Stromal cell of bone marrow (primary cell): ENCODE results near the gene TNNI3.

ENCODE experiments used
- DNase-seq: peaks from one replicate; pipeline ENCODE4 v3.0.0-alpha.2; 2012; ENCODE audit warnings: low read depth

The TNNI3 gene

DNA sequence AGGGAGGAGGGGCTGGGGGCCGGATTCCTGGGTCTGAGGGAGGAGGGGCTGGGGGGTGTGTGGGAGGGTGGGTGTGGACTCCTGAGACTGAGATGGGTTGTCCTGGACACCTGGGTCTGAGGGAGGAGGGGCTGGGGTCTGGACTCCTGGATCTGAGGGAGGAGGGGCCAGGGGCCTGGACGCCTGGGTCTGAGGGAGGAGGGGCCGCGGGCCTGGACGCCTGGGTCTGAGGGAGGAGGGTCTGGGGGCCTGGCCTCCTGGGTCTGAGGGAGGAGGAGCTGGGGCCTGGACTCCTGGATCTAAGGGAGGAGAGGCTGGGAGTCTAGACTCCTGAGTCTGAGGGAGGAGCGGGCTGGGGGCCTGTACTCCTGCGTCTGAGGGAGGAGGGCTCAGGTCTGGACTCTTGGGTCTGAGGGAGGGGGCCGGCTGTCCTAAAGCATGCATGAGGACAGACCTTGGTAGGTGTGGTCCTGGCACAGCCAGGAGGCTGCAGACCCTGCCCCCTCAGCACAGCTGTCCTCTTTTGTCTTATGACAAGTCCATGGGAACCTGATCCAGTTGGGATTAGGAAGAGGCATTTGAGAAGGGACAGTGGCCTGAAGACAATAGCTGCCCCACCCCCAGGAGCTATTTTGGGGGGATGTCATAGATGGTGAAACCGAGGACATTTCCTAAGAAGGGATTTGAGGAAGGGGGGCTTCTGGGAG is 9.8 kb downstream of the TNNI3 start:
- no peak for DNase-seq

DNA sequence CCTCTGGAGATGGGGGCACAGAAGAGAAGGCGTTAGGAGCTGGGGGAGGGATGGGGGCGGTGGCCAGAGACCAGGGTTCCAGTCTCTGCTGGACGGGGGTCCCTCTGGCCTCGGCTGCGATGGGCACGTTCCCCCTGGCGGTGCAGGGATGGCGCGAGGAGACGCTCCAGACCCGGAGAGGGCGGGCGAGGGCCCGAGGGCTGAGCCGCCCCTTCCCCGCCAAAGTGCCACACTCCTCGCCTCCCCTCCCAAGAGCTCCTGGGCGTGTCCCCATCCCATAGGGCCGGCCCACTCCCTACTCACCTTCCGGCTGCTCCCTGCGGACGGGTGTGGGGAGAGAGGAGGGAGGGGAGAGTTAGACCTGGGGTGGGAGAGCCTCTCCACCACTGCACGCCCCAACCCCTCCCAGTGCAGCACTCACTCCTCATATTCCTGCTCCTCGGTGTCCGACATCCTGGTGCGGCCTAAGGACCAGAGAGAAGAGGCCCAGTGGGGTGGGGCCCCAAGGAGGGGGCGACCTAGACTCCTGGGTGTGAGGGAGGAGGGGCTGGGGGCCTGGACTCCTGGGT is 10.7 kb downstream of the TNNI3 start:
- no peak for DNase-seq

DNA sequence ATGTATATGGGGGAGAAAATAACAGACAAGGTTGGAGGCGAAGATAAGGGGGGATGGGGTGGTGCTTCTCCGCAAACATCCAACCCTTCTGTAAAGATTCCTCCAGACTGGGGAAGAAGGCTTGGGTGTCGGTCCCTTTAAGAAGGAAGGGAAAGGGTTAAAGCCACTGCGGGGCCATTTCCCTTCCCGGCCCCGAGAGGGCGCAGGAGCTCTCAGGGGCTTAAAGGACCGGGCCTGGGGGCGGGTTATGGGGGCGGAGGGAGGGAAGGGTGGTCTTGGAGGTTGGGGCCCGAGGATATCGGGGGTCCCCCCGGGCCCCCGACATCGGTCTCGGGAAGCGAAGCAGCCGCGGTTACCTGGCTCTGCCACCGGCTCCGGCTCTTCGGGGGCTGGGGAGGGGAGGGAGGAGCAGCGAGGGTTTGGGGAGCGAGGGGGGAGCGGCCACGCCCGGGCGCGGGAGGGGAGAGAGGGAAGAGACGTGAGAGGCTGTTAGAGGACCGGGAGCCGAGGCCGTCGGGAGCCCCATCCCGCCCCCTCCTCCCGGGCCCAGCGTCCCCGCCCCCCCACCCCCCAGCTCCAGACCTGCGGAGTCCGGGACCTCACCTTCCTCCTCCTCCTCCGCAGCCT is 11.3 kb downstream of the TNNI3 start:
- DNase-seq, result no peak

GRCh38 chr19:55145232-55145631 is 12.3 kb downstream of the TNNI3 start:
- no peak for DNase-seq

DNA sequence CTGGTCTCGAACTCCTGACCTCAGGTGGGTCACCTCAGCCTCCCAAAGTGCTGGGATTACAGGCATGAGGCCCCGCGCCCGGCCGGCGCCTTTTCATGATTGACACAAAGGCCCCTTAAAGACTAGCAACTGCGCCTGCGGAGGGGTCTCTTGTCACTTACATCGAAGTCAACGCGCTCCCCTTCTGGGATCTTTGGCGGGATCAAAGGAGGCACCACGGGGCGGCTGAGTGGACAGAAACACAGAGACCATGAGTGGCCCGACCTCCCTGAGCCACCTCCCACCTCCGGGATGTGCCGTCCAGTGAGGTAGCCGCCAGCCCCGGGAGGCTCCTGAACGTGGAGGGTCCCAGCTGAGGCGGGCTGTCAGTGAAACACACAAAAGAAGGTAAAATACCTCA is 15.8 kb downstream of the TNNI3 start:
- no peak for DNase-seq

DNA sequence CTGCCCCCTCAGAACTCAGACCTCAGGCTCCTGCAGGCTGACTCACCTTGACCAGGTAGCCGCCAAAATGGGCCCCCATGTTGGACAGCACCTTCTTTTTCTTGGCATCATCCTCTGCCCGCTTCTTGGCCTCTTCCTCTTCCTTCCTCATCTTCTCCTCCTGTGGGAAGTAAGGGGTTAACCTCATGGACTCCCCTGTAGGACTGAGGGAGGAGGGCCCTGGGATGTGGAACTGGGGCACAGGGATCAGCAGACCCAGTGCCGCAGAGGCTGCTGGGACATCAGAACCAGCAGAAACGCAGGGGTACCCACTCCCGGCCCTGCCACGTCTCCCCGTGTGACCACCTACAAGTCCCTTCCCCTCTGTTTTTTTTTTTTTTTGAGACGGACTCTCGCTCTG is 19.6 kb downstream of the TNNI3 start:
- no peak for DNase-seq

- no peak for DNase-seq
Measured at GRCh38 chr19:55136399-55137102, 21.0 kb downstream of the TNNI3 start.

- DNase-seq, result no peak
Measured at GRCh38 chr19:55134736-55135135, 22.8 kb downstream of the TNNI3 start.

- DNase-seq, result no peak
Measured at GRCh38 chr19:55133639-55134444, 23.7 kb downstream of the TNNI3 start.

- DNase-seq, result no peak
Measured at GRCh38 chr19:55132453-55133129, 24.9 kb downstream of the TNNI3 start.

DNA sequence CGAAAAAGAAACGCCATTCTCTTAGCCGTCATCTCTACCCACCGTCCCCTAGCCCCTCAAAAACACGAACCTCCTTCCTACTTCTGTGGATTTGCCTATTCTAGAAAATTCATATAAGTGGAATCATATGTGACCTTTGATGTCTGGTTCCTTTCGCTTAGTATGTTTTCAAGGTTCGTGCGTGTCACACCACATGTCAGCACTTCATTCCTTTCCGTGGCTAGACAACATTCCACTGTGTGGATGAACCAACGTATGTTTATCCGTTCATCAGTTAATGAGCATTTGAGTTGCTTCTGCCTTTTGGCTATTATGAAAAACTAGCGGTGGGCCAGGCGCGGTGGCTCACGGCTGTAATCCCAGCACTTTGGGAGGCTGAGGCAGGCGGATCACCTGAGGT is 26.1 kb downstream of the TNNI3 start:
- no peak for DNase-seq

- no peak for DNase-seq
Measured at GRCh38 chr19:55119053-55119452, 38.5 kb downstream of the TNNI3 start.

- DNase-seq, result peak; percentile 22
Measured at GRCh38 chr19:55118401-55118991, 39.0 kb downstream of the TNNI3 start.

GRCh38 chr19:55117663-55118391 is 39.7 kb downstream of the TNNI3 start:
- DNase-seq, result peak; percentile 99

GRCh38 chr19:55116859-55117662 is 40.5 kb downstream of the TNNI3 start, which contains the start of gene PPP1R12C:
Gene PPP1R12C, minus strand, starts transcription at chr19:55117637. Its CDS starts 94 bp downstream, at chr19:55117543.
- no peak for DNase-seq

DNA sequence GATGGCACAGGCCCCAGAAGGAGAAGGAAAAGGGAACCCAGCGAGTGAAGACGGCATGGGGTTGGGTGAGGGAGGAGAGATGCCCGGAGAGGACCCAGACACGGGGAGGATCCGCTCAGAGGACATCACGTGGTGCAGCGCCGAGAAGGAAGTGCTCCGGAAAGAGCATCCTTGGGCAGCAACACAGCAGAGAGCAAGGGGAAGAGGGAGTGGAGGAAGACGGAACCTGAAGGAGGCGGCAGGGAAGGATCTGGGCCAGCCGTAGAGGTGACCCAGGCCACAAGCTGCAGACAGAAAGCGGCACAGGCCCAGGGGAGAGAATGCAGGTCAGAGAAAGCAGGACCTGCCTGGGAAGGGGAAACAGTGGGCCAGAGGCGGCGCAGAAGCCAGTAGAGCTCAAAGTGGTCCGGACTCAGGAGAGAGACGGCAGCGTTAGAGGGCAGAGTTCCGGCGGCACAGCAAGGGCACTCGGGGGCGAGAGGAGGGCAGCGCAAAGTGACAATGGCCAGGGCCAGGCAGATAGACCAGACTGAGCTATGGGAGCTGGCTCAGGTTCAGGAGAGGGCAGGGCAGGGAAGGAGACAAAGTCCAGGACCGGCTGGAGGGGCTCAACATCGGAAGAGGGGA is 41.2 kb downstream of the TNNI3 start:
- DNase-seq, result peak; percentile 38

GRCh38 chr19:55115446-55116065 is 42.0 kb downstream of the TNNI3 start:
- DNase-seq, result no peak

- DNase-seq, result no peak
Measured at GRCh38 chr19:55114566-55115145, 42.9 kb downstream of the TNNI3 start.
